Measurements from ENCODE around the gene SOX6.

DNA sequence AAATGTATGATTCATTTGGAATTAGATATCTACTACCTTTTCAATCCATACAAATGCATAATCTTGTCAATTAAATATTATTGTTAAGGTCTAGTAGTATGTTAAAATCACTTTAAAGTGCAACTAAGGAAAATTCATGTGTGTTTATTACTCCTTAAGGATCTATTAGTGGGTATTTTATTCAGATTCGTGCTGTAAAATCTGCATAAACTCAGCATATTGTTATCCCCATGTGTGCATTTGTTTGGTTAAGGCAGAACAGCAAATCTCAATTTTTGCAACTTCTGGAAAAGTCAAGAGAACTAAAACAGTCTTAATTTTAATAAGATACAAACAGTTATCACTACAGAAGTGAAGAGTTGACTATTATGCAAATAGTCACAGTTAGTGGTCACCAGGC, 234.5 kb downstream of the SOX6 start:
- no peak for TF ChIP-seq POLR2A (IDR thresholded peaks at IDR 0.05)
- TF ChIP-seq, protein P1, sequence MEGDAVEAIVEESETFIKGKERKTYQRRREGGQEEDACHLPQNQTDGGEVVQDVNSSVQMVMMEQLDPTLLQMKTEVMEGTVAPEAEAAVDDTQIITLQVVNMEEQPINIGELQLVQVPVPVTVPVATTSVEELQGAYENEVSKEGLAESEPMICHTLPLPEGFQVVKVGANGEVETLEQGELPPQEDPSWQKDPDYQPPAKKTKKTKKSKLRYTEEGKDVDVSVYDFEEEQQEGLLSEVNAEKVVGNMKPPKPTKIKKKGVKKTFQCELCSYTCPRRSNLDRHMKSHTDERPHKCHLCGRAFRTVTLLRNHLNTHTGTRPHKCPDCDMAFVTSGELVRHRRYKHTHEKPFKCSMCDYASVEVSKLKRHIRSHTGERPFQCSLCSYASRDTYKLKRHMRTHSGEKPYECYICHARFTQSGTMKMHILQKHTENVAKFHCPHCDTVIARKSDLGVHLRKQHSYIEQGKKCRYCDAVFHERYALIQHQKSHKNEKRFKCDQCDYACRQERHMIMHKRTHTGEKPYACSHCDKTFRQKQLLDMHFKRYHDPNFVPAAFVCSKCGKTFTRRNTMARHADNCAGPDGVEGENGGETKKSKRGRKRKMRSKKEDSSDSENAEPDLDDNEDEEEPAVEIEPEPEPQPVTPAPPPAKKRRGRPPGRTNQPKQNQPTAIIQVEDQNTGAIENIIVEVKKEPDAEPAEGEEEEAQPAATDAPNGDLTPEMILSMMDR (IDR thresholded peaks at IDR 0.05) = no peak
